ENCODE measurements around the gene SPEG. TPM values are rescaled to one million over a fixed set of nuclear protein-coding genes. Genes with fewer than 3 reads are reported as not detected.
A peak's percentile ranks its signal among the peaks of the same experiment; 100 is the strongest.

The SPEG gene
- total and polyA plus RNA-seq, 2 of the 13 experiments (the other 11 are each of a cell fraction or from before 2014, with no cell fraction given), result 0.18 to 0.24 TPM

GRCh38 chr2:219398721-219399363 lies 35.8 kb upstream of the SPEG start (continued):
- TF ChIP-seq, protein P1, sequence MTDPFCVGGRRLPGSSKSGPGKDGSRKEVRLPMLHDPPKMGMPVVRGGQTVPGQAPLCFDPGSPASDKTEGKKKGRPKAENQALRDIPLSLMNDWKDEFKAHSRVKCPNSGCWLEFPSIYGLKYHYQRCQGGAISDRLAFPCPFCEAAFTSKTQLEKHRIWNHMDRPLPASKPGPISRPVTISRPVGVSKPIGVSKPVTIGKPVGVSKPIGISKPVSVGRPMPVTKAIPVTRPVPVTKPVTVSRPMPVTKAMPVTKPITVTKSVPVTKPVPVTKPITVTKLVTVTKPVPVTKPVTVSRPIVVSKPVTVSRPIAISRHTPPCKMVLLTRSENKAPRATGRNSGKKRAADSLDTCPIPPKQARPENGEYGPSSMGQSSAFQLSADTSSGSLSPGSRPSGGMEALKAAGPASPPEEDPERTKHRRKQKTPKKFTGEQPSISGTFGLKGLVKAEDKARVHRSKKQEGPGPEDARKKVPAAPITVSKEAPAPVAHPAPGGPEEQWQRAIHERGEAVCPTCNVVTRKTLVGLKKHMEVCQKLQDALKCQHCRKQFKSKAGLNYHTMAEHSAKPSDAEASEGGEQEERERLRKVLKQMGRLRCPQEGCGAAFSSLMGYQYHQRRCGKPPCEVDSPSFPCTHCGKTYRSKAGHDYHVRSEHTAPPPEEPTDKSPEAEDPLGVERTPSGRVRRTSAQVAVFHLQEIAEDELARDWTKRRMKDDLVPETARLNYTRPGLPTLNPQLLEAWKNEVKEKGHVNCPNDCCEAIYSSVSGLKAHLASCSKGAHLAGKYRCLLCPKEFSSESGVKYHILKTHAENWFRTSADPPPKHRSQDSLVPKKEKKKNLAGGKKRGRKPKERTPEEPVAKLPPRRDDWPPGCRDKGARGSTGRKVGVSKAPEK (CRISPR knock-in tag; IDR thresholded peaks at IDR 0.05; ENCODE audit: borderline replicate concordance), result no peak
- TF ChIP-seq SOX5 (CRISPR knock-in tag; IDR thresholded peaks at IDR 0.05; ENCODE audit: borderline replicate concordance) (0 out of 2 replicates have a peak, but pooled peaks have one; percentile 15), ZNF34 (CRISPR knock-in tag; IDR thresholded peaks at IDR 0.05; ENCODE audit: borderline replicate concordance) (no peak), EEA1 (CRISPR knock-in tag; IDR thresholded peaks at IDR 0.05; ENCODE audit: borderline replicate concordance) (no peak), CBX5 (CRISPR knock-in tag; IDR thresholded peaks at IDR 0.05; ENCODE audit: borderline replicate concordance) (no peak), ZBTB1 (CRISPR knock-in tag; IDR thresholded peaks at IDR 0.05; ENCODE audit: borderline replicate concordance) (no peak), NFYB (CRISPR knock-in tag; IDR thresholded peaks at IDR 0.05) (no peak), YEATS4 (CRISPR knock-in tag; IDR thresholded peaks at IDR 0.05; ENCODE audit: borderline replicate concordance) (no peak), SMARCE1 (IDR thresholded peaks at IDR 0.05; ENCODE audit: borderline replicate concordance) (no peak), SCMH1 (CRISPR knock-in tag; IDR thresholded peaks at IDR 0.05; ENCODE audit: borderline replicate concordance) (no peak), ZNF629 (CRISPR knock-in tag; conservative IDR thresholded peaks at IDR 0.05) (no peak), SP4 (CRISPR knock-in tag; IDR thresholded peaks at IDR 0.05) (no peak), AGO1 (IDR thresholded peaks at IDR 0.05; ENCODE audit: low read depth, low read length, poor library complexity, severe bottlenecking) (no peak), DR1 (CRISPR knock-in tag; IDR thresholded peaks at IDR 0.05) (no peak), ERF (CRISPR knock-in tag; IDR thresholded peaks at IDR 0.05) (no peak), ZNF326 (CRISPR knock-in tag; IDR thresholded peaks at IDR 0.05; ENCODE audit: borderline replicate concordance) (no peak), PAWR (CRISPR knock-in tag; IDR thresholded peaks at IDR 0.05; ENCODE audit: borderline replicate concordance) (no peak), ARHGAP35 (CRISPR knock-in tag; IDR thresholded peaks at IDR 0.05; ENCODE audit: borderline replicate concordance) (no peak)
- TF ChIP-seq, protein P2, sequence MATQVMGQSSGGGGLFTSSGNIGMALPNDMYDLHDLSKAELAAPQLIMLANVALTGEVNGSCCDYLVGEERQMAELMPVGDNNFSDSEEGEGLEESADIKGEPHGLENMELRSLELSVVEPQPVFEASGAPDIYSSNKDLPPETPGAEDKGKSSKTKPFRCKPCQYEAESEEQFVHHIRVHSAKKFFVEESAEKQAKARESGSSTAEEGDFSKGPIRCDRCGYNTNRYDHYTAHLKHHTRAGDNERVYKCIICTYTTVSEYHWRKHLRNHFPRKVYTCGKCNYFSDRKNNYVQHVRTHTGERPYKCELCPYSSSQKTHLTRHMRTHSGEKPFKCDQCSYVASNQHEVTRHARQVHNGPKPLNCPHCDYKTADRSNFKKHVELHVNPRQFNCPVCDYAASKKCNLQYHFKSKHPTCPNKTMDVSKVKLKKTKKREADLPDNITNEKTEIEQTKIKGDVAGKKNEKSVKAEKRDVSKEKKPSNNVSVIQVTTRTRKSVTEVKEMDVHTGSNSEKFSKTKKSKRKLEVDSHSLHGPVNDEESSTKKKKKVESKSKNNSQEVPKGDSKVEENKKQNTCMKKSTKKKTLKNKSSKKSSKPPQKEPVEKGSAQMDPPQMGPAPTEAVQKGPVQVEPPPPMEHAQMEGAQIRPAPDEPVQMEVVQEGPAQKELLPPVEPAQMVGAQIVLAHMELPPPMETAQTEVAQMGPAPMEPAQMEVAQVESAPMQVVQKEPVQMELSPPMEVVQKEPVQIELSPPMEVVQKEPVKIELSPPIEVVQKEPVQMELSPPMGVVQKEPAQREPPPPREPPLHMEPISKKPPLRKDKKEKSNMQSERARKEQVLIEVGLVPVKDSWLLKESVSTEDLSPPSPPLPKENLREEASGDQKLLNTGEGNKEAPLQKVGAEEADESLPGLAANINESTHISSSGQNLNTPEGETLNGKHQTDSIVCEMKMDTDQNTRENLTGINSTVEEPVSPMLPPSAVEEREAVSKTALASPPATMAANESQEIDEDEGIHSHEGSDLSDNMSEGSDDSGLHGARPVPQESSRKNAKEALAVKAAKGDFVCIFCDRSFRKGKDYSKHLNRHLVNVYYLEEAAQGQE (IDR thresholded peaks at IDR 0.05; ENCODE audit: borderline replicate concordance in 1 of 2, low read depth in 1 of 2, low read length in 2 of 2), result peak in 1 of 2 experiments; percentile 62; a peak in 1 of 4 replicates
- TF ChIP-seq, protein P3, sequence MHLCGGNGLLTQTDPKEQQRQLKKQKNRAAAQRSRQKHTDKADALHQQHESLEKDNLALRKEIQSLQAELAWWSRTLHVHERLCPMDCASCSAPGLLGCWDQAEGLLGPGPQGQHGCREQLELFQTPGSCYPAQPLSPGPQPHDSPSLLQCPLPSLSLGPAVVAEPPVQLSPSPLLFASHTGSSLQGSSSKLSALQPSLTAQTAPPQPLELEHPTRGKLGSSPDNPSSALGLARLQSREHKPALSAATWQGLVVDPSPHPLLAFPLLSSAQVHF (CRISPR knock-in tag; IDR thresholded peaks at IDR 0.05), result no peak
- TF ChIP-seq, protein P4, sequence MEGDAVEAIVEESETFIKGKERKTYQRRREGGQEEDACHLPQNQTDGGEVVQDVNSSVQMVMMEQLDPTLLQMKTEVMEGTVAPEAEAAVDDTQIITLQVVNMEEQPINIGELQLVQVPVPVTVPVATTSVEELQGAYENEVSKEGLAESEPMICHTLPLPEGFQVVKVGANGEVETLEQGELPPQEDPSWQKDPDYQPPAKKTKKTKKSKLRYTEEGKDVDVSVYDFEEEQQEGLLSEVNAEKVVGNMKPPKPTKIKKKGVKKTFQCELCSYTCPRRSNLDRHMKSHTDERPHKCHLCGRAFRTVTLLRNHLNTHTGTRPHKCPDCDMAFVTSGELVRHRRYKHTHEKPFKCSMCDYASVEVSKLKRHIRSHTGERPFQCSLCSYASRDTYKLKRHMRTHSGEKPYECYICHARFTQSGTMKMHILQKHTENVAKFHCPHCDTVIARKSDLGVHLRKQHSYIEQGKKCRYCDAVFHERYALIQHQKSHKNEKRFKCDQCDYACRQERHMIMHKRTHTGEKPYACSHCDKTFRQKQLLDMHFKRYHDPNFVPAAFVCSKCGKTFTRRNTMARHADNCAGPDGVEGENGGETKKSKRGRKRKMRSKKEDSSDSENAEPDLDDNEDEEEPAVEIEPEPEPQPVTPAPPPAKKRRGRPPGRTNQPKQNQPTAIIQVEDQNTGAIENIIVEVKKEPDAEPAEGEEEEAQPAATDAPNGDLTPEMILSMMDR (CRISPR knock-in tag; IDR thresholded peaks at IDR 0.05), result no peak
